NAMALWA (cell line): ENCODE results near the gene GTF2A1.
"Not testable (repeated sequence)": the region's sequence is repeated elsewhere in the genome, so short reads cannot be mapped to it uniquely, and the experiment has no call there.

Experiments
- DNase-seq: peaks from one replicate; pipeline ENCODE4 v3.0.0-alpha.2; 2015; ENCODE audit warnings: low spot score

The GTF2A1 gene

DNA sequence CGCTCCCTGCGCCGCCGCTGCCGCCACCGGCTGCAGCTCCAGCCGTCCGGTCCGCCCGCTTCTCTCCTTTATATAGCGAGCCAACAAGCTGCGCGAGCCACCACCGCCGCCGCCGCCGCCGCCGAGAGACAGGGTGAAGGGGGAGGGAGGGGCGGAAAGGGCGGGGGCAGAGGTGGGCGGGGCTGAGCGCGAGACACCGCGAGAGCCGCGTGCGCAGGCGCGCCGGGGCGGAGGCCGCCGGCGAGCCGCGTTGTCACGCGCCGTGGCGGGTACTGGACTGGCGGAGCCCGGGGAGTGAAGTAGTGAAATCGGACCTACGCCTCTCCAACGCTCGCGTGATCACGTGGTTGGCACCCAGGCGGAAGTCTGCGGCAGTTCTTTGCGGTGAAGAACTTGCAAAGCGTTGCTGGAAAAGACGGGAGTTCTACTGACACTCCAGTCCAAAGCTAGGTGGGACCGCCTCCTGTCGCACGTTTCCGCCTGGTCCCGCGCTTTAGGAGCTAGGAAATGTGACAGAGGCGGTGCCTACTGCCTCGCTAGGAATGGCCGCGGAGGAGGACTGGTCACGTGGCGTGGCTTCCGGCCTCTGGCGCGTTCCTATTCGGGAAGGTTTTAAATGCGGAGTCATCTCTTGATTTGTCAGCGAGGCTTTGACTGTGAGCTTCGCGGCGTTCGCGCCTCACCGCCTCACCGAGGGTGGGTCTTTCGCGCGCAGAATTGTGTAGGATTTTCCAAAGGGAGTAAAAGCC is at the start of gene GTF2A1:
GTF2A1 (minus strand) TSS at position 130 of the 749 bp plus-strand sequence. CDS start 441 bp downstream, outside the sequence.
- DNase-seq, result peak; percentile 97

GRCh38 chr14:81269979-81270375 is 49.2 kb upstream of the GTF2A1 start:
- no peak for DNase-seq

DNA sequence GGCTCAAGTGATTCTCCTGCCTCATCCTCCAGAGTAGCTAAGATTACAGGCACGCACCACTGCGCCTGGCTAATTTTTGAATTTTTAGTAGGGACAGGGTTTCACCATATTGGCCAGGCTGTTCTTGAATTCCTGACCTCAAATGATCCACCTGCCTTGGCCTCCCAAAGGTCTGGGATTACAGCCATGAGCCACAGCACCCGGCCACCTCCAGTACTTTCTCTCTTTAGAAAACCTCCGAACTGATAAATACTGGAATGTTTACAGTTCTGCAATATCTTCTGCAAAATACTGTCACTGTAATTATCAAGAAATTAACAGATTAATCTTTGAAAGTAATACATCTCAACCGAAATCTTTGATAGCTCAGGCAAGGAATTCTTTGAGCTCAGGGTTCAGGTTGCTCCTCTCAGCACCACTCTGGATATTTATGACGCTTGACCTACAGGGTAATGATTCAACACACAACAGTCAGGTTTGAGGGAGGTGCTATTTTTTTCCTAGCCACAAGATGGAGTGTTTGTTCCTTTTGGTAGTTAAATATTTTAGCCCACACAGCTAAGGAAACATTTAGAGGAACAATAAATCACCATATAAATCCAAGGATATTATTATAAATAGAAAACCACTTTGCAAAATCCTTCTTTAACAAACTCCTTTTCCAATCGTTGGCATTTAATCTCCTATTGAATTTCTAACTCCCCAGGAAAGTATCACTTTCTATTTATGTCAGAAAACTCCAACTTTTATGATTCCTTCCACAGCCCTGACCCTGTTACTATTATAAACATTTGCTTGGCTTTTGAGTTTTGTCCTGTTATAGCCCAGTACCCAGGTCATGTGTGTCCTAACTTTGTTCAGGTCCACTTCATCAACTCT is 48.6 kb upstream of the GTF2A1 start:
- peak; percentile 81 for DNase-seq

GRCh38 chr14:81268016-81268416 is 47.3 kb upstream of the GTF2A1 start:
- DNase-seq, result no peak

DNA sequence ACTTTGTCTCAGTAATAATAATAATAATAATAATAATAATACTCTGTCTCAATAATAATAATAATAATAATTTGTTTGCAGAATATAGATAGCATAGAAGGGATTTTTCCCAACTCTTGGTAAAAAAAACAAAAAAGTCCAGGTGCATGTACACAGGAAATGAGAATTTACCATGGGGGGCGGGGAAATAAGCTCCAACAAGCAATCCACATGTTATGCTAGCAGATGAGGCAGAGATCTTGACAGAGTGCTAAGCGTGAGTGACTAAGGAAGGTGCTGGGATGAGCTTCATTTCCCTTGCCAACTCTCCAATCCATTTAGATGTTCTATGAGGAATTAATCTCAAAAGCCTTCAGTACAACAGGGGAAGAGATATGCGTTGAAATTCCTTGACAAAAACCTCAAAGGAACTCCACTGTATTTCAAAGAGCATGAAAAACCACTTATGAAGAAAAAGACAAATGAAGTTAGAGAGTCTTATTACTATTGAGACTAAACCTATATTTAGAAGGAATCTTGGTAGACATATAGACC is 44.9 kb upstream of the GTF2A1 start:
- DNase-seq, result no peak

GRCh38 chr14:81264671-81265070 is 43.9 kb upstream of the GTF2A1 start:
- DNase-seq, result no peak

- DNase-seq, result no peak
These were observed 43.1 kb upstream of the GTF2A1 start for GRCh38 chr14:81263777-81264410.

- DNase-seq, result no peak
These were observed 40.4 kb upstream of the GTF2A1 start for GRCh38 chr14:81261176-81261575.

- DNase-seq, result no peak
These were observed 40.0 kb upstream of the GTF2A1 start for GRCh38 chr14:81260732-81261131.

DNA sequence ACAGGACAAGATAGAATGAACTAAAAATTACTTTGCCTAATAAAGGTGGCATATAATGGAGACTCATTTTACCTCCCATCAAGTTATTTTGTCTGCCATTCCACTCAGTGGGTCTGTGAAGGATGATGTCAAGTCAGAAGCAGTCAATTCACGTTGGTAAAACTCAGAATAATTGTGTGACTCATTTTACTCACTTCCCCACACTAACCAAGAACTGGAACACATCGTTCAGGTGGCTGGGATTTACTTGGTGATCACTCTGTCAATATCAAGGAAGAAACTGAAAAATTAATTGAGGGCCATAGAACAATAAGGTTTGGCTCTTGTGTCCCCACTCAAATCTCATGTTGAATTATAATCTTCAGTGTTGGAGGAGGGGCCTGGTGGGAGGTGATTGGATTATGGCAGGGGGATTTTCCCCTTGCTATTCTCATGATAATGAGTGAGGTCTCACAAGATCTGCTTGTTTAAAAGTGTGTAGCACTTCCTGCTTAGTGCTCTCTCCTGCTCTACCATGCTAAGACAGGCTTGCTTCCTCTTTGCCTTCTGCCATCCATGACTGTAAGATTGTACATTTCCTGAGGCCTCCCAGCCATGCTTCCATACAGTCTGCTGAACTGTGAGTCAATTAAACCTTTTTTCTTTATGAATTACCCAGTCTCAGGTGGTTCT is 35.7 kb upstream of the GTF2A1 start:
- DNase-seq, result no peak

- no peak for DNase-seq
These were observed 31.5 kb upstream of the GTF2A1 start for GRCh38 chr14:81252278-81252677.

DNA sequence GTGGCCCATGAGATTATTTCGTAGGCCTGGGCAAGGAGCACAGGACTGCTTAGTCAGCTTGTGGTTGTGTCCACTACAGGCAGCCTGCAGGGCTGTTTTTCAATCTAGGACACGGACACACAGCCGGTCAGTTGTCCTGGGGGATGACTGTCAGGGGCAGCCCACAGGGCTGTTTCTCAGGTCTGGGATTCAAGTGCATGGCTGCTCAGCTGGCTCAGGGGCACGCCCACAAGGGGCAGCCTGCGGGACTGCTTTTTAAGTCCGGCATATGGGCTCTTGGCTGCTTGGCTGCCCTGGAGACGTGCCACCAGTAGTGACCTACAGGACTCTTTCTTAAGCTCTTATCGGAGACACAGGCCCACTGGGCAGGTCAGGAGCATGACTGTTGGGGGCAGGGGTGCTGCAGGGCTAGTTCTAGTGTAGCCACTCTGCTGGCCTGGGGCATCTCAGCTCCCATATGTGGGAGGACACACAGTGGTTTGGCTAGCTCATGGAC is 26.6 kb upstream of the GTF2A1 start:
- no peak for DNase-seq

GRCh38 chr14:81246461-81247270 is 25.9 kb upstream of the GTF2A1 start:
- no peak for DNase-seq

GRCh38 chr14:81245771-81246170 is 25.0 kb upstream of the GTF2A1 start:
- DNase-seq, result no peak

DNA sequence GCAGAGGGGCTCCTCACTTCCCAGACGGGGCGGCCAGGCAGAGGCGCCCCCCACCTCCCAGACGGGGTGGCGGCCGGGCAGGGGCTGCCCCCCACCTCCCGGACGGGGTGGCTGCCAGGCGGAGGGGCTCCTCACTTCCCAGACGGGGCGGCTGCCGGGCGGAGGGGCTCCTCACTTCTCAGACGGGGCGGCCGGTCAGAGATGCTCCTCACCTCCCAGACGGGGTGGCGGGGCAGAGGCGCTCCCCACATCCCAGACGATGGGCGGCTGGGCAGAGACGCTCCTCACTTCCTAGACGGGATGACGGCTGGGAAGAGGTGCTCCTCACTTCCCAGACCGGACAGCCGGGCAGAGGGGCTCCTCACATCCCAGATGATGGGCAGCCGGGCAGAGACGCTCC is 23.7 kb upstream of the GTF2A1 start:
- DNase-seq, result not testable (repeated sequence)

DNA sequence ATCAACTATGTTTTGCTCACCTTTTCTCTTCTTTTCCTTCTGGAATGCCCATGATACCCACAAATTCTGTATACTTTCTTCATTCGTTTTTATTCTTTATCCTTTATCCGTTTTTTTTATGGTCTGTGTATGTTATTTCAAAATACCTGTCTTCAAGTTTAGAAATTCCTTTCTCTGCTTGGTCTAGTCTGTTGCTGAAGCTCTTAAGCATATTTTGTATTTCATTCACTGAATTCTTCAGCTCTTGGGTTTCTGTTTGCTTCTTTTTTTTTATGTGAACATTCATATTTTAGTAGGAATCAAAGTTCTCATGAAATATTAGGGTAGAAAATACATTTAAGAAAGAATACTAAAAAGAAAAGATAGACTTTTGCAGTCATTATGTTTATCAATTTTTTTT is 22.7 kb upstream of the GTF2A1 start:
- DNase-seq, result no peak

DNA sequence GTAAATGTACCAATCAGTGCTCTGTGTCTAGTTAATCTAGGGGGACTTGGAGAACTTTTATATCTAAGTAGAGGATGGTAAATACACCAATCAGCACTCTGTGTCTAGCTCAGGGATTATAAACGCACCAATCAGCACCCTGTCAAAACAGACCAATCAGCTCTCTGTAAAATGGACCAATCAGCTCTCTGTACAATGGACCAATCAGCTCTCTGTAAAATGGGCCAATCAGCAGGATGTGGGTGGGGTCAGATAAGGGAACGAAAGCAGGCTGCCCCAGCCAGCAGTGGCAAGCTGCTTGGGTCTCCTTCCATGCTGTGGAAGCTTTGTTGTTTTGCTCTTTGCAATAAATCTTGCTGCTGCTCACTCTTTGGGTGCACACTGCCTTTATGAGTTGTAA is 16.1 kb upstream of the GTF2A1 start:
- peak; percentile 21 for DNase-seq

- no peak for DNase-seq
These were observed 15.4 kb upstream of the GTF2A1 start for GRCh38 chr14:81236138-81236537.

- DNase-seq, result no peak
These were observed 14.3 kb upstream of the GTF2A1 start for GRCh38 chr14:81235096-81235495.

DNA sequence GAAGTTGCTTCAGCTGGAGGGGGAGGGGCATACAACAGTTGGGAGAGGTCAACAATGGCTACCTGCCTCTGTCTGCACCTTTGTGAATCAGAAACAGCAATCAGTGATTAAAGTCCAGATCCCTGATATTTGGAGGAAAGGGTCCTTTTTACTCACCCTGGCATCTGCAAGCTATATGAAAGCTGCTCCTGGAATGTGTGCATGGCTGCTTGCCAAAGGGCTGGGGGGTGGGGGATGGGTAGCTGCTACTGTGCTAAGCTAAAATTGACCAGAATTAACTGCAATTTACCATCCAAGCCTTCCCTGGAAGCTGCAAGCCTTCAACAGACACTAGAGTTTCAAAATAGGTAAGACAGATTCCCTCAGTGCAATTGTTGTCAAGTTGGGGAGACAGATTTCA is 13.5 kb upstream of the GTF2A1 start:
- no peak for DNase-seq

- no peak for DNase-seq
These were observed 12.9 kb upstream of the GTF2A1 start for GRCh38 chr14:81233615-81234014.
